Immature natural killer cell (primary cell): ENCODE measurements around the gene LAMA3. TPM values are rescaled to one million over a fixed set of nuclear protein-coding genes. Genes with fewer than 3 reads are reported as not detected.

Source experiments
- DNase-seq, 3 donors: peaks; one replicate each; pipeline ENCODE4 v3.0.0; 2022; ENCODE audit warnings: mixed read lengths in 1 of 3
- H3K27ac Mint-ChIP-seq, 6 donors: one replicate each; pipeline ENCODE4 v1.8.0; 2020; ENCODE audit warnings: mixed read lengths in 6 of 6, mild to moderate bottlenecking in 5 of 6, inconsistent platforms in 4 of 6, moderate library complexity in 3 of 6
- H3K27me3 Mint-ChIP-seq, 3 donors: one replicate each; pipeline ENCODE4 v1.8.0; 2020 to 2021; ENCODE audit warnings: low read depth in 3 of 3, mild to moderate bottlenecking in 3 of 3, mixed read lengths in 3 of 3, moderate library complexity in 3 of 3, inconsistent platforms in 1 of 3
- H3K36me3 Mint-ChIP-seq, 3 donors: one replicate each; pipeline ENCODE4 v1.8.0; 2020; ENCODE audit warnings: mixed read lengths in 3 of 3, inconsistent platforms in 2 of 3, mild to moderate bottlenecking in 2 of 3
- H3K4me1 Mint-ChIP-seq, 2 donors: one replicate each; pipeline ENCODE4 v1.8.0; 2020; ENCODE audit warnings: inconsistent platforms in 2 of 2, mild to moderate bottlenecking in 2 of 2, mixed read lengths in 2 of 2, moderate library complexity in 1 of 2
- H3K4me3 Mint-ChIP-seq, 5 donors: one replicate each; pipeline ENCODE4 v1.8.0; 2020; ENCODE audit warnings: mild to moderate bottlenecking in 5 of 5, mixed read lengths in 5 of 5, inconsistent platforms in 3 of 5, moderate library complexity in 3 of 5
- H3K9me3 Mint-ChIP-seq, 6 donors: one replicate each; pipeline ENCODE4 v1.8.0; 2020; ENCODE audit warnings: mild to moderate bottlenecking in 6 of 6, mixed read lengths in 6 of 6, inconsistent platforms in 4 of 6, moderate library complexity in 3 of 6
- polyA plus RNA-seq, 3 donors: library from polyadenylated mRNA; unstranded; fragments of 300-500 nt; fragmentation: Illumina TruSeq; gene quantifications; one replicate each; pipeline ENCODE4 v1.2.3, GENCODE V29; 2021

LAMA3 gene
- polyA plus RNA-seq, 3 donors from 2014 or later: not detected

GRCh38 chr18:23658285-23658684 is 31.0 kb upstream of the LAMA3 start:
- Mint-ChIP-seq H3K9me3 (no peaks in the 10 kb centered on the region), H3K27me3 (peaks cover 17 to 32% (median 19%) of the 10 kb centered on the region in 3 donors), H3K4me3 (no peak overlapping the region), H3K36me3 (no peaks in the 10 kb centered on the region), H3K4me1 (peaks cover 19 to 20% of the 10 kb centered on the region in 2 donors), H3K27ac (no peak overlapping the region)
- no peak for DNase-seq

GRCh38 chr18:23661735-23662308 is 27.4 kb upstream of the LAMA3 start:
- H3K27ac Mint-ChIP-seq: peak overlapping the region in 4 of 6 donors; percentile 4 to 73 (median 58)
- no peaks in the 10 kb centered on the region for H3K9me3 Mint-ChIP-seq
- peak in 2 of 3 donors; percentile 7 to 12 for DNase-seq
- H3K27me3 Mint-ChIP-seq: peaks cover 19 to 34% (median 20%) of the 10 kb centered on the region in 3 donors
- no peaks in the 10 kb centered on the region for H3K36me3 Mint-ChIP-seq
- peak overlapping the region; percentile 80 to 92 (median 85) for H3K4me3 Mint-ChIP-seq
- H3K4me1 Mint-ChIP-seq: peaks cover 22 to 25% of the 10 kb centered on the region in 2 donors

- DNase-seq: peak; percentile 62 to 67 (median 66)
- peaks cover 17 to 30% (median 18%) of the 10 kb centered on the region in 3 donors for H3K27me3 Mint-ChIP-seq
- H3K4me1 Mint-ChIP-seq: peaks cover 22 to 25% of the 10 kb centered on the region in 2 donors
- H3K27ac Mint-ChIP-seq: peak within 1 kb of the TSS in 4 of 6 donors; percentile 4 to 73 (median 62)
- peak within 1 kb of the TSS; percentile 80 to 97 (median 88) for H3K4me3 Mint-ChIP-seq
- H3K36me3 Mint-ChIP-seq: no peaks in the 10 kb centered on the region
- no peaks in the 10 kb centered on the region for H3K9me3 Mint-ChIP-seq
These were observed 26.7 kb upstream of the LAMA3 start, which contains the start of gene ANKRD29 for GRCh38 chr18:23662309-23663263. TSS of gene ANKRD29 (minus strand) at chr18:23662911. CDS start at chr18:23662730, 181 bp downstream.

- no peak for DNase-seq
- H3K4me3 Mint-ChIP-seq: no peak overlapping the region
- H3K9me3 Mint-ChIP-seq: no peaks in the 10 kb centered on the region
- H3K36me3 Mint-ChIP-seq: no peaks in the 10 kb centered on the region
- H3K27ac Mint-ChIP-seq: no peak overlapping the region
- peaks cover 22 to 25% of the 10 kb centered on the region in 2 donors for H3K4me1 Mint-ChIP-seq
- peaks cover 14 to 22% (median 21%) of the 10 kb centered on the region in 3 donors for H3K27me3 Mint-ChIP-seq
These were observed 24.6 kb upstream of the LAMA3 start for GRCh38 chr18:23664674-23665073.

- DNase-seq: no peak
- Mint-ChIP-seq H3K27ac (no peak overlapping the region), H3K36me3 (no peaks in the 10 kb centered on the region), H3K4me1 (peaks cover 12% of the 10 kb centered on the region in 2 donors), H3K4me3 (no peak overlapping the region), H3K9me3 (no peaks in the 10 kb centered on the region), H3K27me3 (peaks cover 7 to 11% (median 10%) of the 10 kb centered on the region in 3 donors)
These were observed 22.1 kb upstream of the LAMA3 start for GRCh38 chr18:23667114-23667513.

- no peak overlapping the region for H3K27ac Mint-ChIP-seq
- H3K9me3 Mint-ChIP-seq: no peaks in the 10 kb centered on the region
- peaks cover 0 to 2% of the 10 kb centered on the region in 2 donors for H3K4me1 Mint-ChIP-seq
- H3K27me3 Mint-ChIP-seq: peaks cover 3 to 6% (median 5%) of the 10 kb centered on the region in 3 donors
- H3K4me3 Mint-ChIP-seq: no peak overlapping the region
- H3K36me3 Mint-ChIP-seq: no peaks in the 10 kb centered on the region
- no peak for DNase-seq
These were observed 20.5 kb upstream of the LAMA3 start for GRCh38 chr18:23668731-23669130.

GRCh38 chr18:23669202-23669766 is 20.0 kb upstream of the LAMA3 start:
- H3K27me3 Mint-ChIP-seq: peaks cover 3 to 6% (median 5%) of the 10 kb centered on the region in 3 donors
- H3K36me3 Mint-ChIP-seq: no peaks in the 10 kb centered on the region
- H3K4me3 Mint-ChIP-seq: no peak overlapping the region
- no peaks in the 10 kb centered on the region for H3K9me3 Mint-ChIP-seq
- peaks cover 0 to 2% of the 10 kb centered on the region in 2 donors for H3K4me1 Mint-ChIP-seq
- no peak overlapping the region for H3K27ac Mint-ChIP-seq
- no peak for DNase-seq

GRCh38 chr18:23669804-23670405 is 19.3 kb upstream of the LAMA3 start:
- Mint-ChIP-seq H3K36me3 (no peaks in the 10 kb centered on the region), H3K4me3 (no peak overlapping the region), H3K4me1 (peaks cover 0 to 2% of the 10 kb centered on the region in 2 donors), H3K27ac (no peak overlapping the region), H3K9me3 (no peaks in the 10 kb centered on the region), H3K27me3 (peaks cover 3 to 6% (median 5%) of the 10 kb centered on the region in 3 donors)
- DNase-seq: no peak

- Mint-ChIP-seq H3K4me3 (no peak overlapping the region), H3K27me3 (peaks cover 2 to 5% (median 4%) of the 10 kb centered on the region in 3 donors), H3K27ac (no peak overlapping the region), H3K9me3 (no peaks in the 10 kb centered on the region), H3K36me3 (no peaks in the 10 kb centered on the region), H3K4me1 (no peaks in the 10 kb centered on the region)
- DNase-seq: no peak
These were observed 17.7 kb upstream of the LAMA3 start for GRCh38 chr18:23671564-23671963.

- Mint-ChIP-seq H3K4me1 (no peaks in the 10 kb centered on the region), H3K27ac (no peak overlapping the region), H3K36me3 (no peaks in the 10 kb centered on the region), H3K9me3 (no peaks in the 10 kb centered on the region), H3K27me3 (peaks cover 2 to 5% (median 4%) of the 10 kb centered on the region in 3 donors), H3K4me3 (no peak overlapping the region)
- no peak for DNase-seq
These were observed 15.5 kb upstream of the LAMA3 start for GRCh38 chr18:23673725-23674124.

GRCh38 chr18:23675236-23675635 is 14.0 kb upstream of the LAMA3 start:
- H3K9me3 Mint-ChIP-seq: no peaks in the 10 kb centered on the region
- H3K36me3 Mint-ChIP-seq: no peaks in the 10 kb centered on the region
- no peak overlapping the region for H3K4me3 Mint-ChIP-seq
- no peak overlapping the region for H3K27ac Mint-ChIP-seq
- DNase-seq: no peak
- H3K4me1 Mint-ChIP-seq: no peaks in the 10 kb centered on the region
- peaks cover 0 to 4% (median 0%) of the 10 kb centered on the region in 3 donors for H3K27me3 Mint-ChIP-seq

- no peak overlapping the region for H3K4me3 Mint-ChIP-seq
- peaks cover 0 to 4% (median 0%) of the 10 kb centered on the region in 3 donors for H3K27me3 Mint-ChIP-seq
- no peak for DNase-seq
- H3K36me3 Mint-ChIP-seq: no peaks in the 10 kb centered on the region
- no peaks in the 10 kb centered on the region for H3K9me3 Mint-ChIP-seq
- H3K27ac Mint-ChIP-seq: no peak overlapping the region
- no peaks in the 10 kb centered on the region for H3K4me1 Mint-ChIP-seq
These were observed 13.4 kb upstream of the LAMA3 start for GRCh38 chr18:23675896-23676295.

GRCh38 chr18:23682045-23682444 is 7.2 kb upstream of the LAMA3 start:
- no peak overlapping the region for H3K4me3 Mint-ChIP-seq
- H3K4me1 Mint-ChIP-seq: no peaks in the 10 kb centered on the region
- no peaks in the 10 kb centered on the region for H3K36me3 Mint-ChIP-seq
- H3K27ac Mint-ChIP-seq: no peak overlapping the region
- DNase-seq: no peak
- H3K9me3 Mint-ChIP-seq: no peaks in the 10 kb centered on the region
- H3K27me3 Mint-ChIP-seq: peaks cover 0 to 14% (median 9%) of the 10 kb centered on the region in 3 donors
